OCI-LY3 (cell line): ENCODE results near the gene BTBD18.

Source experiments
- H2AFZ ChIP-seq: fragments of 200-600, 300-600 bp; shearing (Covaris generic); 2 replicates; pipeline ENCODE4 v1.6.0; 2014; ENCODE audit warnings: antibody characterized with exemption, low read depth, low read length
- H3K27ac ChIP-seq: fragments of 200-600, 300-600 bp; sonication (generic); 2 replicates; pipeline ENCODE4 v1.5.1; 2014; ENCODE audit warnings: mild to moderate bottlenecking, low read length, moderate library complexity, mixed read lengths
- H3K27me3 ChIP-seq: fragments of 200-600, 300-600 bp; sonication (generic); 2 replicates; pipeline ENCODE4 v1.6.1; 2014; ENCODE audit warnings: low read depth, low read length, mixed read lengths
- H3K36me3 ChIP-seq: fragments of 200-600, 300-600 bp; sonication (generic); replicated peaks from 2 replicates; pipeline ENCODE3; 2014; ENCODE audit warnings: low read depth, low read length, mixed read lengths
- H3K4me1 ChIP-seq: fragments of 300-600, 200-600 bp; sonication (generic); 2 replicates; pipeline ENCODE4 v1.6.1; 2014; ENCODE audit warnings: low read length, mixed read lengths
- H3K4me2 ChIP-seq: fragments of 200-600, 300-600 bp; sonication (generic); 2 replicates; pipeline ENCODE4 v1.6.1; 2014; ENCODE audit warnings: low read length, mixed read lengths
- H3K4me3 ChIP-seq: fragments of 300-600, 200-600 bp; sonication (generic); 2 replicates; pipeline ENCODE4 v1.5.1; 2014; ENCODE audit warnings: antibody characterized with exemption, mild to moderate bottlenecking, low read length, moderate library complexity
- H3K79me2 ChIP-seq: fragments of 300-600, 200-600 bp; shearing (Covaris generic); 2 replicates; pipeline ENCODE4 v1.6.1; 2014; ENCODE audit warnings: mild to moderate bottlenecking, low read length, mixed read lengths
- H3K9ac ChIP-seq: fragments of 300-600, 200-600 bp; shearing (Covaris generic); 2 replicates; pipeline ENCODE4 v1.6.0; 2014; ENCODE audit warnings: mild to moderate bottlenecking, low read length, moderate library complexity
- H3K9me3 ChIP-seq: fragments of 200-600, 300-600 bp; shearing (Covaris generic); 2 replicates; pipeline ENCODE4 v1.6.1; 2014; ENCODE audit warnings: low read length, mixed read lengths; ENCODE audit not compliant: insufficient read depth
- H4K20me1 ChIP-seq: fragments of 200-600, 300-600 bp; sonication (generic); 2 replicates; pipeline ENCODE4 v1.6.1; 2016; ENCODE audit warnings: low read length, mixed read lengths; ENCODE audit not compliant: insufficient read depth
- EZH2phosphoT487 ChIP-seq: fragments of 200-600 bp; shearing (Covaris generic); IDR thresholded peaks from 2 replicates; pipeline ENCODE4 v1.6.1; 2018; ENCODE audit warnings: antibody characterized with exemption, mixed run types, low read depth
- TF ChIP-seq, protein P1 (sequence below): fragments of 200-600, 300-600 bp; sonication (generic); IDR thresholded peaks from 2 replicates; pipeline ENCODE4 v1.5.1; 2014; ENCODE audit warnings: antibody characterized with exemption, low read length, low read depth

BTBD18 gene

GRCh38 chr11:57773026-57773598, 21.5 kb upstream of the BTBD18 start:
- no peaks in the 10 kb centered on the region for H3K79me2 ChIP-seq
- no peak overlapping the region for H3K4me3 ChIP-seq
- H3K4me1 ChIP-seq, result no peaks in the 10 kb centered on the region
- no peaks in the 10 kb centered on the region for H3K36me3 ChIP-seq
- H4K20me1 ChIP-seq, result no peaks in the 10 kb centered on the region
- no peak overlapping the region for H3K9ac ChIP-seq
- H3K27me3 ChIP-seq, result no peaks in the 10 kb centered on the region
- no peak overlapping the region for H3K4me2 ChIP-seq
- no peak overlapping the region for H3K27ac ChIP-seq
- TF ChIP-seq EZH2phosphoT487, result no peak
- no peaks in the 10 kb centered on the region for H3K9me3 ChIP-seq
- H2AFZ ChIP-seq, result no peak overlapping the region

- Histone ChIP-seq H3K9ac (no peak overlapping the region), H3K4me2 (no peak overlapping the region), H3K4me1 (no peaks in the 10 kb centered on the region), H3K27ac (no peak overlapping the region), H2AFZ (no peak overlapping the region), H3K79me2 (no peaks in the 10 kb centered on the region), H3K4me3 (no peak overlapping the region), H3K9me3 (no peaks in the 10 kb centered on the region), H3K36me3 (no peaks in the 10 kb centered on the region), H4K20me1 (no peaks in the 10 kb centered on the region), H3K27me3 (no peaks in the 10 kb centered on the region)
- TF ChIP-seq EZH2phosphoT487, result no peak
- TF ChIP-seq, protein P1, sequence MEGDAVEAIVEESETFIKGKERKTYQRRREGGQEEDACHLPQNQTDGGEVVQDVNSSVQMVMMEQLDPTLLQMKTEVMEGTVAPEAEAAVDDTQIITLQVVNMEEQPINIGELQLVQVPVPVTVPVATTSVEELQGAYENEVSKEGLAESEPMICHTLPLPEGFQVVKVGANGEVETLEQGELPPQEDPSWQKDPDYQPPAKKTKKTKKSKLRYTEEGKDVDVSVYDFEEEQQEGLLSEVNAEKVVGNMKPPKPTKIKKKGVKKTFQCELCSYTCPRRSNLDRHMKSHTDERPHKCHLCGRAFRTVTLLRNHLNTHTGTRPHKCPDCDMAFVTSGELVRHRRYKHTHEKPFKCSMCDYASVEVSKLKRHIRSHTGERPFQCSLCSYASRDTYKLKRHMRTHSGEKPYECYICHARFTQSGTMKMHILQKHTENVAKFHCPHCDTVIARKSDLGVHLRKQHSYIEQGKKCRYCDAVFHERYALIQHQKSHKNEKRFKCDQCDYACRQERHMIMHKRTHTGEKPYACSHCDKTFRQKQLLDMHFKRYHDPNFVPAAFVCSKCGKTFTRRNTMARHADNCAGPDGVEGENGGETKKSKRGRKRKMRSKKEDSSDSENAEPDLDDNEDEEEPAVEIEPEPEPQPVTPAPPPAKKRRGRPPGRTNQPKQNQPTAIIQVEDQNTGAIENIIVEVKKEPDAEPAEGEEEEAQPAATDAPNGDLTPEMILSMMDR, result no peak
These were observed 20.9 kb upstream of the BTBD18 start for GRCh38 chr11:57772562-57772961.

GRCh38 chr11:57771365-57771764, 19.7 kb upstream of the BTBD18 start:
- no peaks in the 10 kb centered on the region for H3K4me1 ChIP-seq
- no peaks in the 10 kb centered on the region for H3K27me3 ChIP-seq
- H3K9me3 ChIP-seq, result no peaks in the 10 kb centered on the region
- no peaks in the 10 kb centered on the region for H3K36me3 ChIP-seq
- no peak overlapping the region for H3K9ac ChIP-seq
- H3K4me2 ChIP-seq, result no peak overlapping the region
- TF ChIP-seq, protein P1, result no peak
- no peak overlapping the region for H3K27ac ChIP-seq
- no peaks in the 10 kb centered on the region for H4K20me1 ChIP-seq
- H2AFZ ChIP-seq, result no peak overlapping the region
- H3K4me3 ChIP-seq, result no peak overlapping the region
- H3K79me2 ChIP-seq, result no peaks in the 10 kb centered on the region

- no peaks in the 10 kb centered on the region for H3K79me2 ChIP-seq
- no peaks in the 10 kb centered on the region for H3K36me3 ChIP-seq
- no peak overlapping the region for H2AFZ ChIP-seq
- H3K4me2 ChIP-seq, result no peak overlapping the region
- H4K20me1 ChIP-seq, result no peaks in the 10 kb centered on the region
- no peaks in the 10 kb centered on the region for H3K27me3 ChIP-seq
- H3K9ac ChIP-seq, result no peak overlapping the region
- H3K27ac ChIP-seq, result no peak overlapping the region
- H3K9me3 ChIP-seq, result no peaks in the 10 kb centered on the region
- H3K4me1 ChIP-seq, result no peaks in the 10 kb centered on the region
- TF ChIP-seq, protein P1, result no peak
- no peak for TF ChIP-seq EZH2phosphoT487
- H3K4me3 ChIP-seq, result no peak overlapping the region
These were observed 19.2 kb upstream of the BTBD18 start for GRCh38 chr11:57770793-57771192.
